Panc1 (cell line): ENCODE data around the gene NLRP1.

Experiments
- TF ChIP-seq, protein P1 (sequence below), 2 experiments: IDR thresholded peaks; 2 replicates each; pipeline ENCODE4 v1.6.1; 2011 to 2012; ENCODE audit warnings: low read depth in 2 of 2, control low read depth in 1 of 2, low read length in 1 of 2, mild to moderate bottlenecking in 1 of 2, moderate library complexity in 1 of 2; ENCODE audit not compliant: insufficient read depth in 1 of 2
- TF ChIP-seq, protein P2 (sequence below): fragments of 450-650 bp; IDR thresholded peaks from 2 replicates; pipeline ENCODE4 v1.5.1; 2017; ENCODE audit warnings: mild to moderate bottlenecking

DNA sequence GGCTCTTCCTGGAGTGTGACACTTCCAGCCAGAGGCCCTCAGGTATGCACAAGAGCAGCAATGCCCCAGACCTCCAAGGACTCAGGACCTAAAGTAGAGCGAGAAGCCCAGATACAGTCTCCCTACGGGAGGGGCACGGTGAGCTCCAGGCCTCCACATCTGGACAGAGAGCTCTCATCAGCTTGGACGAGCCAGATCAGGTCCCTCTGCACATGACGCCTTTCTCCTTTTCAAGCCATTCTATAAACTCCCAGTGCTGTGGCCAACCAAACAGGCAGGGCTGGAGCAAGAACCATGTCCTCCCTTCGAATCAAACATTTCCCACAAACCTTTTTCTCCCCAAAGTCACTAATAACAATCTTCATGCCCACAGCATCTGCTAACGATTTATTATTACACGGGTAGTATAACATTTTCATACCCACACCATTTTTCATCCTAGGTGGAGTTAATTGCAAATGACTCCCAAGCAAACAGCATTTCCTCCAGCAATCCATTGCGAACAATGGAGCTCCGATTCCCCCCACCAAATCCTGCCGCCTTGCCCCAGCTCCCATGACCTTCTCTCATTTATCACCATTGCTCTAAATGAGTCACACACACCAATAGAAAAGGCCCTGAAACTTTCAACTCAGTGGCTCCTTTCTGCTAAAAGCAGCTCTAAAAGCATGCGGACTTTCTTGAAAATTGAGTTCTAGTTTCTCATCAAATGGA lies 24.2 kb upstream of the NLRP1 start:
- TF ChIP-seq, protein P1, sequence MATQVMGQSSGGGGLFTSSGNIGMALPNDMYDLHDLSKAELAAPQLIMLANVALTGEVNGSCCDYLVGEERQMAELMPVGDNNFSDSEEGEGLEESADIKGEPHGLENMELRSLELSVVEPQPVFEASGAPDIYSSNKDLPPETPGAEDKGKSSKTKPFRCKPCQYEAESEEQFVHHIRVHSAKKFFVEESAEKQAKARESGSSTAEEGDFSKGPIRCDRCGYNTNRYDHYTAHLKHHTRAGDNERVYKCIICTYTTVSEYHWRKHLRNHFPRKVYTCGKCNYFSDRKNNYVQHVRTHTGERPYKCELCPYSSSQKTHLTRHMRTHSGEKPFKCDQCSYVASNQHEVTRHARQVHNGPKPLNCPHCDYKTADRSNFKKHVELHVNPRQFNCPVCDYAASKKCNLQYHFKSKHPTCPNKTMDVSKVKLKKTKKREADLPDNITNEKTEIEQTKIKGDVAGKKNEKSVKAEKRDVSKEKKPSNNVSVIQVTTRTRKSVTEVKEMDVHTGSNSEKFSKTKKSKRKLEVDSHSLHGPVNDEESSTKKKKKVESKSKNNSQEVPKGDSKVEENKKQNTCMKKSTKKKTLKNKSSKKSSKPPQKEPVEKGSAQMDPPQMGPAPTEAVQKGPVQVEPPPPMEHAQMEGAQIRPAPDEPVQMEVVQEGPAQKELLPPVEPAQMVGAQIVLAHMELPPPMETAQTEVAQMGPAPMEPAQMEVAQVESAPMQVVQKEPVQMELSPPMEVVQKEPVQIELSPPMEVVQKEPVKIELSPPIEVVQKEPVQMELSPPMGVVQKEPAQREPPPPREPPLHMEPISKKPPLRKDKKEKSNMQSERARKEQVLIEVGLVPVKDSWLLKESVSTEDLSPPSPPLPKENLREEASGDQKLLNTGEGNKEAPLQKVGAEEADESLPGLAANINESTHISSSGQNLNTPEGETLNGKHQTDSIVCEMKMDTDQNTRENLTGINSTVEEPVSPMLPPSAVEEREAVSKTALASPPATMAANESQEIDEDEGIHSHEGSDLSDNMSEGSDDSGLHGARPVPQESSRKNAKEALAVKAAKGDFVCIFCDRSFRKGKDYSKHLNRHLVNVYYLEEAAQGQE (IDR thresholded peaks at IDR 0.05; ENCODE audit: insufficient read depth in 1 of 2, low read depth in 2 of 2, low read length in 1 of 2): no peak
- TF ChIP-seq, protein P2, sequence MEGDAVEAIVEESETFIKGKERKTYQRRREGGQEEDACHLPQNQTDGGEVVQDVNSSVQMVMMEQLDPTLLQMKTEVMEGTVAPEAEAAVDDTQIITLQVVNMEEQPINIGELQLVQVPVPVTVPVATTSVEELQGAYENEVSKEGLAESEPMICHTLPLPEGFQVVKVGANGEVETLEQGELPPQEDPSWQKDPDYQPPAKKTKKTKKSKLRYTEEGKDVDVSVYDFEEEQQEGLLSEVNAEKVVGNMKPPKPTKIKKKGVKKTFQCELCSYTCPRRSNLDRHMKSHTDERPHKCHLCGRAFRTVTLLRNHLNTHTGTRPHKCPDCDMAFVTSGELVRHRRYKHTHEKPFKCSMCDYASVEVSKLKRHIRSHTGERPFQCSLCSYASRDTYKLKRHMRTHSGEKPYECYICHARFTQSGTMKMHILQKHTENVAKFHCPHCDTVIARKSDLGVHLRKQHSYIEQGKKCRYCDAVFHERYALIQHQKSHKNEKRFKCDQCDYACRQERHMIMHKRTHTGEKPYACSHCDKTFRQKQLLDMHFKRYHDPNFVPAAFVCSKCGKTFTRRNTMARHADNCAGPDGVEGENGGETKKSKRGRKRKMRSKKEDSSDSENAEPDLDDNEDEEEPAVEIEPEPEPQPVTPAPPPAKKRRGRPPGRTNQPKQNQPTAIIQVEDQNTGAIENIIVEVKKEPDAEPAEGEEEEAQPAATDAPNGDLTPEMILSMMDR: no peak
